ENCODE results near the gene ALDH1L1.

DNA sequence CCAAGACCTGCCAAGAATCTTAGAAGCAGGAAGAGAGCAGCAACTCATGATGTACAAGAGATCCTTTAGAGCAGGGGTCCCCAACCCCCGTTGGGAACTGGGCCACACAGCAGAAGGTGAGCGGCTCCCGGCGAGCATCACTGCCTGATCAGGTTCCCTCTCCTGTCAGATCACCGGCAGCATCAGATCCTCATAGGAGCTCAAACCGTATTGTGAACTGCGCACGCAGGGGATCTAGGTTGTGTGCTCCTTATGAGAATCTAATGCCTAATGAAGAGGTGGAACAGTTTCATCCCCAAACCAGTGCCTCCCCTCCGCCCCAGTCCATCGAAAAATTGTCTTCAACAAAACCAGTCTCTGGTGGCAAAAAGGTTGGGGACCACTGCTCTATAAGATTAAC, 110.2 kb downstream of the ALDH1L1 start:
- TF ChIP-seq POLR2AphosphoS5 (IDR thresholded peaks at IDR 0.05), result no peak
- no peak for TF ChIP-seq CTCF (IDR thresholded peaks at IDR 0.05)
- no peak for TF ChIP-seq POLR2A (IDR thresholded peaks at IDR 0.05)
- no peak for TF ChIP-seq EP300 (IDR thresholded peaks at IDR 0.05)
